Measurements from ENCODE around the gene SMG5.

- no peak for TF ChIP-seq POLR2AphosphoS5 (IDR thresholded peaks at IDR 0.05; ENCODE audit: low read depth, low read length)
- no peak for TF ChIP-seq FOXP2 (optimal IDR thresholded peaks at IDR 0.05; ENCODE audit: borderline replicate concordance, extremely low read depth, extremely low read length, insufficient read depth)
- TF ChIP-seq SIN3A (IDR thresholded peaks at IDR 0.05; ENCODE audit: borderline replicate concordance, insufficient read depth, low read length) = no peak
These were observed 24.9 kb downstream of the SMG5 start for GRCh38 chr1:156257711-156258110.
